Fibroblast of skin of left biceps (primary cell): Measurements from ENCODE around the gene ELOVL5.

Experiments used
- DNase-seq, 2 experiments: peaks; one replicate each; pipeline ENCODE4 v3.0.0-alpha.2; 2013; ENCODE audit warnings: low read depth in 2 of 2

ELOVL5 gene

DNA sequence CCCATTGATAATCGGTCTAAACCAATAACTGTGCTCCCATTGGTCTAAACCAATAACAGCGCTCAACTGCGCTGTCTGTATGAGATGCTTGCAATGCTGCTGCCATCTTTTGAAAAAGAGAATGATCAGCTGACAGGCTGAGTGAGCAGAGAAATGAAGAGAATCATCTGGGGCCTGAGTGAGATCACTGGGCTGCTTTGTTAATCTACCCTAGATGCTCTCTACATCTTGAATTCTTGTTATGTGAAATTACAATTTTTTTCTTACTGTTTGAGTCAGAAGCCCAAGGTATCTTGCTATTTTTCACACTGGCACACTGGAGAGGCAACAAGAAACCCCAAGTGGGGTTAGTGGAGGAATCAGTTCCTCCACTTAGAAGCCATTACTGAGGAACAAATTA is 108.6 kb downstream of the ELOVL5 start:
- no peak for DNase-seq

DNA sequence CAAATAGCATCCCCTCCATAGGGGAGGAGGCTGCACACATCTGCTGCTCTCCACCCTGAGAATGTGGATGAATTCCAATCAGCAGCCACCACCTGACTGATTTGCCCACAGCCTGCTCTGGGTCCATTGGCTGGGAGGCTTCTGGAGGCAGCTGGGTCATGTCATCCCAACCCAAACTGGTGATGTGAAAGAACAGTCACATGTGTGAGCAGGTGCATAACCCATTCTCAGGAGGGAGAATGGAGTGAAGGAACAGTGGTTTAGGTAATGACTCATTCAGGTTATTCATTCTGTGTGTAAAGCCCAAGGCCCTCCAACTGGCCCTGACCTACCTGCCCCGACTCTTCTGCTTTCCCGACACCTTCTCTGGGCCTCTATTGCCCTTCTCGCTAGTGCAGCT is 109.2 kb downstream of the ELOVL5 start:
- DNase-seq = no peak

DNA sequence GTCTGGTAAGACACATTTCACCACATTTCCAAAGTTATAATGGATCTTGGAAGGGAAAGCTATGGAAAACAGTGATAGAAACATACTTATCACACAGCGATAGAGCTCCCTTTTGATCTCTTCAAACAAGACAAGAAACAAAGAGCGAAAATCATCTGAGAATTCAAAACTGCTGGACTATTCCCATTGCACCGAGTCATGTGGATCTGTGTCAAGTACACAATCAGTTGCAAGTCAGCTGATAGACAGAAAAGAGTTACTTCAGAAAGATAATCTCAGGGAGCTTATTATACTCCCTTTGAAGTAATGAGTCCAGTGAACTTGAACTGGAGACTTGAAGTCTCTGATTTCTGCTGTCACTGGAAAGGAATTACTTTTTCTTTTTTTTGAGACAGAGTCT is 110.4 kb downstream of the ELOVL5 start:
- DNase-seq = no peak

DNA sequence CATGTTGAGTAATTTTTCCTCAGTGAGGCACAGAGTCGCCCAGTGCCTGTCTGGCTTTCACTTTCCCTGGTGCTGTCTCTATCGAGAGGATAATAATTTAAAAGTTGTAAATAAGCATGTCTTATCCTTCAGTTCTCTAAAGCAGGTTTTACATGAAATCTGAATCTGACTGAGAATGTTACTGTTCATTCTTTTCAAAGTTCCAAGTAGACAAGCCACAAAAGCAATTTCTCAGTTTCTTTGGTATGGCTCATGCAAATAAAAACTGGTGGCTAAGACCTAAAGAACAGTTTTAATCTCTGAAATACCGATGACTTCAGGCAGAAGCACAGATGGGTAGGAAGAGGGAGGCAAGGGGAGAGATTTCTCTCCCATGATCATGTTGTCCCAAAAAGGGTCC is 112.5 kb downstream of the ELOVL5 start:
- no peak for DNase-seq

DNA sequence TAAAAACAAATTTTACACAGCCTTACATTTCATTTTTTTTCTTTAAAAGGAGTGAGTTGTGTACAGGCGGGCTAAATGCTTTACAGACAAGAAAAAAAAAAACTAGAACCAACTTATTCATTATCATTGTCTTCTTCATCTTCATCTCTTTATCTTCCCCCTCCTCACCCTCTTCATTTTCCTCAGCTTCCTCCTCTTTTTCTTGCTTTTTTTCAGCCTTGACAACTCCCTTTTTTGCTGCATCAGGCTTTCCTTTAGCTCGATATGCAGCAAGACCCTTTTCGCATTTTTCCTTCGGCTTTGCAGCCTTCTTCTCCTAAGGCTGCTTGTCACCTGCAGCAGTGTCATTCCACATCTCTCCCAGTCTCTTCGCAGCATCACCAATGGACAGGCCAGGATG is 113.2 kb downstream of the ELOVL5 start:
- no peak for DNase-seq

DNA sequence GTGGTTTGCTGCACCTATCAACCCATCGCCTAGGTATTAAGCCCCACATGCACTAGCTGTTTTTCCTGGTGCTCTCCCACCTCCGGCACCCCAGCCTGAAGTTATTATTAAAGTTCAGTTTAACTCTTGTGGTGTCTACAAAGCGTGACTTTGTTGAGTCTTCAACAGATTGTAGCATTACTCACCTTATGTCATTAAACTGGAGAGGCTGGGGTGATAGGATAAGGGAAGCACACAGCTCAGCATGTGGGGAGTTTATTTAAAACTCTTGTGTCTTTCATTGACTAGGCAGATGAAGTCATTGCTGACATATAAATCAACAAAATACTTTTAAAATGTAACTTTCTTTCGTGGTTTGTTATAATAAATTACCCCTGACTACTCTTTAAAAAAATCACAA is 115.4 kb downstream of the ELOVL5 start:
- DNase-seq = no peak

DNA sequence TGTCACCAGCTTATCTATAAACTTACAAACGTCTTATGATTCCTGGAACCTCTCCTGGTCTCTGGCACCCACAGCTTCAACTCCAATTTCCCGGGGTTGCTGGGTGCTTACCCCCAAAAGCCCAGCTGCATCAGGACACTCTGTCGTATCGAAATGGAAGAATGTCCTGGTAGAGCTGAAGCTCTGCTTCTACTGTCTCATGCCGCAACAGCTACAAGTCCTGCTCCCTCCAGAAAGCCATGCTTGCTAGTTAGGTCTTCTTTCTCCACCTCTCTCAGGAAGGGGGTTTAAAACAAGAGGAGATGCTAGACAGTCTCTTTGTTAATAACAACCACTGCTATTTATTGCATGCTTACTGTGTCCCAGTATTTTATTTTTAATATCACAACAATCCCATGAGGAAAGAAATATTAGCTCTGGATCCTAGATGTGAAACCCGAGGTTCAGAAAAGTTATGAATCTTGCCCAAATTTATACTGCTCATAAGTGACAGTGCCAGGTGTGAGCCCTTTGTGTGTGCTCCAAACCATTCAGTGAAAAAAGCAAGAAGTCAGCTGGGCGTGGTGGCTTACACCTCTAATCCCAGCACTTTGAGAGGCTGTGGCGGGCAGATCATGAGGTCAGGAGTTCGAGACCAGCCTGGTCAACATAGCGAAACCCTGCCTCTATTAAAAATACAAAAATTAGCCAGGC is 117.8 kb downstream of the ELOVL5 start:
- no peak for DNase-seq

DNA sequence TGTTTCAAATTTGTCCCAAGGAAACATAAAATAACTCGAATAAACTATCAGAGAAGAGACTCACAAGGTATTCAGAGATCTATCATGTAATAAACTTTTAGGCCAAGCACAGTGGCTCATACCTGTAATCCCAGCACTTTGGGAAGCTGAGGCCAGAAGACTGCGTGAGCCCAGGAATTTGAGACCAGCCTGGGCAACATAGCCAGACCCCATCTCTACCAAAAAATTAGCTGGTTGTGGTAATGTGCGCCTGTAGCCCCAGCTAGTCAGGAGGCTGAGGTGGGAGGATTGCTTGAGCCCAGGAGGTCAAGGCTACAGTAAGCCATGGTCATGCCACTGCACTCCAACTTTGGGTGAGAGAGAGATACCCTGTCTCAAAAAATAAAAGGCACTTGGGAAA is 120.9 kb downstream of the ELOVL5 start:
- no peak for DNase-seq

DNA sequence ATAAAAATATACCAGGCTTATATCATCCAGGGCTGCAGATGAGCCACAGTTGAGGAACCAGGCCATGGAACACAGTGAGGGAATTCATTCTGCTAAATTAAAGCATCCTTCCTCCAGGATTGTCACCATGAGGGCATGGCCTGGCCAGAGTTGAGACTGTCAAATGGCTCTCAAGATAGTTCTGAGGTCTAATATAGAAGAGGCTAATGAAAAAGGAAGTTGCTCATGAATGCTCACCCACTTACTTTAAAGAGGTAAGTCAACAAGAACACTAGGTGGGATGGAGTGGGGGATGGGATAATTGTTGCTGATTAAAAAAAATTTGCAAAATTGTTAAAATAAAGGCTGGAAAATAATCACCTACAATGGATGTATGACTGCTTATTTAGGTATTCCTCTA is 128.1 kb downstream of the ELOVL5 start:
- no peak for DNase-seq
